Hepatocyte (in vitro differentiated cells): ENCODE measurements around the gene FUCA1. TPM values are rescaled to one million over a fixed set of nuclear protein-coding genes. Genes with fewer than 3 reads are reported as not detected.

Source experiments
- DNase-seq: peaks from one replicate; pipeline ENCODE4 v3.0.0-alpha.2; 2016; ENCODE audit warnings: low spot score
- H2AFZ ChIP-seq: fragments of 200-600 bp; sonication (generic); 2 replicates; pipeline ENCODE4 v1.6.0; 2016; ENCODE audit warnings: antibody characterized with exemption, mild to moderate bottlenecking
- H3K27ac ChIP-seq: fragments of 200-600 bp; sonication (generic); 2 replicates; pipeline ENCODE4 v1.5.1; 2016; ENCODE audit warnings: mild to moderate bottlenecking
- H3K27me3 ChIP-seq: fragments of 200-600 bp; sonication (generic); 2 replicates; pipeline ENCODE4 v1.6.1; 2016
- H3K36me3 ChIP-seq: fragments of 200-600 bp; sonication (generic); replicated peaks from 2 replicates; pipeline ENCODE4 v1.5.1; 2016; ENCODE audit warnings: low read depth; ENCODE audit not compliant: insufficient read depth
- H3K4me1 ChIP-seq: fragments of 200-600 bp; sonication (generic); 2 replicates; pipeline ENCODE4 v1.5.1; 2016; ENCODE audit warnings: mild to moderate bottlenecking, moderate library complexity; ENCODE audit not compliant: insufficient read depth
- H3K4me2 ChIP-seq: fragments of 200-600 bp; sonication (generic); 2 replicates; pipeline ENCODE4 v1.6.0; 2016
- H3K4me3 ChIP-seq: fragments of 200-600 bp; sonication (generic); 2 replicates; pipeline ENCODE4 v1.5.1; 2016; ENCODE audit warnings: mild to moderate bottlenecking
- H3K79me2 ChIP-seq: fragments of 200-600 bp; sonication (generic); 2 replicates; pipeline ENCODE4 v1.6.0; 2017; ENCODE audit warnings: mild to moderate bottlenecking
- H3K9me2 ChIP-seq: fragments of 200-600 bp; sonication (generic); replicated peaks from 2 replicates; pipeline ENCODE4 v1.6.0; 2017; ENCODE audit warnings: mild to moderate bottlenecking; ENCODE audit not compliant: insufficient read depth
- H3K9me3 ChIP-seq: fragments of 200-600 bp; sonication (generic); 2 replicates; pipeline ENCODE4 v1.5.1; 2016; ENCODE audit warnings: low read depth, mild to moderate bottlenecking
- H4K20me1 ChIP-seq: fragments of 200-600 bp; sonication (generic); 2 replicates; pipeline ENCODE4 v1.6.0; 2016; ENCODE audit warnings: mild to moderate bottlenecking; ENCODE audit not compliant: insufficient read depth, poor library complexity, severe bottlenecking
- CTCF ChIP-seq: fragments of 200-600 bp; sonication (generic); IDR thresholded peaks from 2 replicates; pipeline ENCODE4 v1.5.1; 2016; ENCODE audit warnings: antibody characterized with exemption, mild to moderate bottlenecking; ENCODE audit not compliant: poor library complexity
- EZH2 ChIP-seq: fragments of 200-600 bp; sonication (generic); IDR thresholded peaks from 2 replicates; pipeline ENCODE4 v1.6.1; 2016; ENCODE audit warnings: antibody characterized with exemption, mild to moderate bottlenecking, borderline replicate concordance
- EZH2phosphoT487 ChIP-seq: fragments of 200-600 bp; sonication (generic); IDR thresholded peaks from one replicate; pipeline ENCODE4 v1.6.1; 2018; ENCODE audit warnings: antibody characterized with exemption, mild to moderate bottlenecking, low read depth, moderate library complexity; ENCODE audit not compliant: unreplicated experiment, severe bottlenecking
- WGBS: methylation state at CpG from one replicate; pipeline ENCODE4 v1.1.6; 2016; ENCODE audit warnings: low lambda C conversion rate; ENCODE audit errors: missing lambda C conversion rate; 5-methylcytosine and 5-hydroxymethylcytosine counted together
- polyA plus RNA-seq: library from polyadenylated mRNA; unstranded; fragments of >200 nt; fragmentation: Nextera tagmentation; extraction: Ambion mirVana; gene quantifications from 2 replicates; pipeline ENCODE4 v1.2.1, GENCODE V29; 2016
- total RNA-seq: library from RNA; depleted of rRNA; stranded (reverse); fragments of >200 nt; gene quantifications from 2 replicates; pipeline ENCODE4 v1.2.3, GENCODE V29; 2014

Gene FUCA1
- total and polyA plus RNA-seq, 2 experiments from 2014 or later = 59.0 to 74.2 TPM

DNA sequence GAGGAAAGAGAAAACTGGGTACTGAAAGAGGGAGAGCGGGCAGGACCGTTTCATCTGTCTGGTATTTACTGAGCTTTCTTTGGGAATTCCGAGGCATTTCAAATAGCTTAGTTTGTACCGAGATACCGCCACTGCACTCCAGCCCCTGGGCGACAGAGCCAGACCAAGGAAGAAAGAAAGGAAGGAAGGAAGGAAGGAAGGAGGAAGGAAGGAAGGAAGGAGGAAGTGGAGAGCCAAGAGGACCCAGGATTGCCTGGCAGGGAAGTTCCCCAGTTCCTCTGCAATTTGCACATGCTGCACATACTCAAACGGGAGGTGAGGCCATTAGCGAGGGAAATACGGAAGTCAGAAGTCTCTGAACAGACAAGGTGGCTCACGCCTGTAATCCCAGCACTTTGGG, 961 bp upstream of the FUCA1 start:
- Histone ChIP-seq H3K27ac (no peak overlapping the region), H3K4me3 (no peak overlapping the region), H4K20me1 (no peaks in the 10 kb centered on the region), H3K9me2 (no peaks in the 10 kb centered on the region), H2AFZ (peak overlapping the region; percentile 47), H3K4me1 (no peaks in the 10 kb centered on the region), H3K9me3 (no peaks in the 10 kb centered on the region), H3K4me2 (peak overlapping the region; percentile 90), H3K36me3 (no peaks in the 10 kb centered on the region), H3K79me2 (peaks cover 6% of the 10 kb centered on the region), H3K27me3 (no peaks in the 10 kb centered on the region)
- DNase-seq = no peak
- 82% methylated on average over 10 of the region's 10 CpGs for WGBS
- no peak for TF ChIP-seq EZH2
- TF ChIP-seq EZH2phosphoT487 = no peak
- TF ChIP-seq CTCF = no peak

DNA sequence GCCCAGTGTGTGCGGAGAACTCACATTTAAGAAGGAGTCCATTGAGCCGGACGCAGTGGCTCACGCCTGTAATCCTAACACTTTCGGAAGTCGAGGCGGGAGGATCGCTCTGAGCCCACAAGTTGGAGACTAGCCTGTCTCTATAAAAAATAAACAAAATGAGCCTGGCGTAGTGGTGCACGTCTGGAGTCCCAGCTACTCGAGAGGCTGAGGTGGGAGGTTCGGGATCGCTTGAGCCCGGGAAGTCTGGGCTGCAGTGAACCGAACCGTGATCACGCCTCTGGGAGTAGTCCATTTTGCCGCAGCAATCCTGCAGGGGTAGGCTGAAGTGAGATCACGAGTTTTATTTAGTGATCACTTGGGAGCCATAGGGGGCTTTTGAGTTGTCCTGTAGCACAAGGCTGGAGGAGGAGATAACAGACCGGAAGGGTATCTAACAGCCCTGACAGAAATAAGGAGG, 497 bp upstream of the FUCA1 start:
- Histone ChIP-seq H2AFZ (peak overlapping the region; percentile 47), H3K27ac (no peak overlapping the region), H3K9me2 (no peaks in the 10 kb centered on the region), H3K9me3 (no peaks in the 10 kb centered on the region), H4K20me1 (no peaks in the 10 kb centered on the region), H3K79me2 (peaks cover 6% of the 10 kb centered on the region), H3K36me3 (no peaks in the 10 kb centered on the region), H3K4me1 (no peaks in the 10 kb centered on the region), H3K4me2 (peak overlapping the region; percentile 90), H3K4me3 (no peak overlapping the region), H3K27me3 (no peaks in the 10 kb centered on the region)
- TF ChIP-seq CTCF (no peak), EZH2 (no peak), EZH2phosphoT487 (no peak)
- WGBS = 64% methylated on average over 20 of the region's 20 CpGs
- no peak for DNase-seq

- peak overlapping the region; percentile 88 for H2AFZ ChIP-seq
- no peaks in the 10 kb centered on the region for H3K27me3 ChIP-seq
- WGBS = 3% methylated on average over 17 of the region's 17 CpGs
- peaks cover 6% of the 10 kb centered on the region for H3K79me2 ChIP-seq
- no peaks in the 10 kb centered on the region for H3K9me3 ChIP-seq
- no peaks in the 10 kb centered on the region for H3K36me3 ChIP-seq
- H4K20me1 ChIP-seq = no peaks in the 10 kb centered on the region
- H3K4me3 ChIP-seq = peak overlapping the region; percentile 55
- no peaks in the 10 kb centered on the region for H3K4me1 ChIP-seq
- no peaks in the 10 kb centered on the region for H3K9me2 ChIP-seq
- H3K27ac ChIP-seq = no peak overlapping the region
- TF ChIP-seq EZH2 (no peak), CTCF (no peak), EZH2phosphoT487 (no peak)
- peak; percentile 32 for DNase-seq
- H3K4me2 ChIP-seq = peak overlapping the region; percentile 90
Observed at GRCh38 chr1:23867542-23867894, 572 bp downstream of the FUCA1 start.

GRCh38 chr1:23865543-23865930, 2.6 kb downstream of the FUCA1 start:
- no peak for TF ChIP-seq EZH2
- no peak for TF ChIP-seq EZH2phosphoT487
- no peaks in the 10 kb centered on the region for H3K9me2 ChIP-seq
- 95% methylated on average over 4 of the region's 4 CpGs for WGBS
- H3K4me2 ChIP-seq = no peak overlapping the region
- no peaks in the 10 kb centered on the region for H3K9me3 ChIP-seq
- H3K4me3 ChIP-seq = no peak overlapping the region
- no peak overlapping the region for H2AFZ ChIP-seq
- no peaks in the 10 kb centered on the region for H3K27me3 ChIP-seq
- no peaks in the 10 kb centered on the region for H3K36me3 ChIP-seq
- DNase-seq = no peak
- peaks cover 6% of the 10 kb centered on the region for H3K79me2 ChIP-seq
- no peaks in the 10 kb centered on the region for H3K4me1 ChIP-seq
- H3K27ac ChIP-seq = no peak overlapping the region
- H4K20me1 ChIP-seq = no peaks in the 10 kb centered on the region
